K562 (cell line): Measurements from ENCODE around the gene GRIPAP1. TPM values are rescaled to one million over a fixed set of nuclear protein-coding genes. Genes with fewer than 3 reads are reported as not detected.

Source experiments
- ATAC-seq: fragments of 200-7000 bp; cut with Tn5 transposase; 3 replicates; pipeline ENCODE4 v1.9.1; 2020; ENCODE audit warnings: moderate library complexity
- BruUV-seq: library from RNA; stranded (reverse); fragments of 400-500 nt; replicated peaks from 2 replicates; lab custom pipeline; 2021; lab: Mats Ljungman, UMichigan
- CTCF ChIA-PET: fragments of 300-600 bp; formaldehyde crosslinking; extraction: SDS; loops from one replicate; lab custom pipeline; 2021; ENCODE audit warnings: low intra/inter-chr PET ratio; lab: Yijun Ruan, JAX
- POLR2A ChIA-PET: fragments of 300-600, 350-650 bp; sonication (Branson Sonifier 250); formaldehyde crosslinking; extraction: SDS; loops from one replicate; lab custom pipeline; 2021; ENCODE audit warnings: antibody characterized with exemption, inconsistent platforms; lab: Yijun Ruan, JAX
- DNase-seq, 4 experiments: peaks; one replicate each; pipeline versions ENCODE4 v3.0.0 to v3.0.0-alpha.2; 2011 to 2018; ENCODE audit warnings: low spot score in 3 of 4, mixed read lengths in 3 of 4; ENCODE audit errors: extremely low read depth in 1 of 4
- FAIRE-seq: peaks from 2 replicates; lab custom pipeline; 2011; peaks lifted over from hg19 to GRCh38; lab: Jason Lieb, UNC
- H2AFZ ChIP-seq: 2 replicates; pipeline ENCODE4 v1.6.0; 2011; ENCODE audit warnings: low read depth, low read length, control low read depth, inconsistent platforms
- H3K27ac ChIP-seq: fragments of 200-600 bp; 3 replicates; pipeline ENCODE4 v1.8.0; 2011; ENCODE audit warnings: low read depth, mild to moderate bottlenecking, control low read depth, inconsistent platforms, low read length, moderate library complexity, mixed read lengths; ENCODE audit errors: extremely low read depth
- H3K27me3 ChIP-seq, 2 experiments: fragments of 300-600 bp in 1 of 2; 2 replicates in 1 of 2; 3 replicates in 1 of 2; pipeline versions ENCODE4 v1.6.0 to v1.8.0; 2011; ENCODE audit warnings: inconsistent platforms in 2 of 2, low read length in 2 of 2, mild to moderate bottlenecking in 1 of 2, mixed read lengths in 1 of 2, moderate library complexity in 1 of 2; ENCODE audit not compliant: control insufficient read depth in 2 of 2, insufficient read depth in 2 of 2
- H3K36me3 ChIP-seq: fragments of 300-600 bp; 3 replicates; pipeline ENCODE4 v1.8.0; 2011; ENCODE audit warnings: mild to moderate bottlenecking, low read length, inconsistent platforms; ENCODE audit not compliant: control insufficient read depth, insufficient read depth
- H3K4me1 ChIP-seq, 2 experiments: fragments of 200-600 bp in 1 of 2; replicated peaks in 1 of 2; 2 replicates in 1 of 2; 3 replicates in 1 of 2; pipeline versions ENCODE4 v1.5.1 to v1.8.0; 2011; ENCODE audit warnings: inconsistent platforms in 2 of 2, low read length in 2 of 2, mild to moderate bottlenecking in 1 of 2, mixed read lengths in 1 of 2, moderate library complexity in 1 of 2; ENCODE audit not compliant: control insufficient read depth in 2 of 2, insufficient read depth in 2 of 2
- H3K4me2 ChIP-seq: 2 replicates; pipeline ENCODE4 v1.6.1; 2011; ENCODE audit warnings: low read length, control low read depth, inconsistent platforms, mixed read lengths; ENCODE audit not compliant: insufficient read depth
- H3K4me3 ChIP-seq: fragments of 200-600 bp; sonication (generic), shearing (Covaris generic); 2 replicates; pipeline ENCODE4 v1.5.1; 2016; ENCODE audit warnings: control low read depth, inconsistent platforms
- H3K79me2 ChIP-seq: fragments of 200-600 bp; 3 replicates; pipeline ENCODE4 v1.8.0; 2011; ENCODE audit warnings: low read length, inconsistent platforms; ENCODE audit not compliant: control insufficient read depth, insufficient read depth
- H3K9ac ChIP-seq, 2 experiments: 2 replicates each; pipeline versions ENCODE4 v1.6.0 to v1.6.1; 2011; ENCODE audit warnings: low read depth in 2 of 2, low read length in 2 of 2, control low read depth in 1 of 2, inconsistent platforms in 1 of 2, mild to moderate bottlenecking in 1 of 2, mixed read lengths in 1 of 2; ENCODE audit not compliant: insufficient read depth in 1 of 2
- H3K9me1 ChIP-seq: one replicate; pipeline ENCODE4 v1.6.0; 2011; ENCODE audit warnings: inconsistent platforms, mild to moderate bottlenecking, low read length, moderate library complexity; ENCODE audit not compliant: control insufficient read depth, insufficient read depth
- H3K9me3 ChIP-seq: replicated peaks from 2 replicates; pipeline ENCODE4 v1.5.1; 2011; ENCODE audit warnings: low read depth, low read length, inconsistent platforms; ENCODE audit not compliant: control insufficient read depth, insufficient read depth
- H4K20me1 ChIP-seq: replicated peaks from 2 replicates; pipeline ENCODE4 v1.6.1; 2011; ENCODE audit warnings: low read length, inconsistent platforms, mixed read lengths; ENCODE audit not compliant: control insufficient read depth, insufficient read depth
- GABPB2 ChIP-seq: fragments of 250-450 bp; sonication (Bioruptor Pico); conservative IDR thresholded peaks from 2 replicates; pipeline ENCODE4 v1.5.1; 2021; ENCODE audit warnings: mild to moderate bottlenecking
- HSF4 ChIP-seq: fragments of 250-450 bp; sonication (Bioruptor Pico); IDR thresholded peaks from 2 replicates; pipeline ENCODE4 v2.1.2; 2022; ENCODE audit warnings: mild to moderate bottlenecking, moderate library complexity, borderline replicate concordance
- NBN ChIP-seq: fragments of 450-650 bp; IDR thresholded peaks from 2 replicates; pipeline ENCODE4 v1.6.1; 2016; ENCODE audit warnings: low read depth, mild to moderate bottlenecking
- SRSF1 ChIP-seq: fragments of 200-400 bp; formaldehyde crosslinking; IDR thresholded peaks from 2 replicates; pipeline ENCODE4 v1.6.1; 2017; ENCODE audit warnings: mild to moderate bottlenecking, low read depth, low read length, moderate library complexity
- TCF3 ChIP-seq: sonication (generic); formaldehyde crosslinking; IDR thresholded peaks from 2 replicates; pipeline ENCODE4 v1.4.0; 2020; ENCODE audit warnings: mild to moderate bottlenecking, missing genetic modification reagents
- WGBS: fragments of 100-300 bp; shearing (Covaris generic); methylation state at CpG from one replicate; pipeline ENCODE4 v1.1.6; 2016; ENCODE audit warnings: low coverage, mixed read lengths; ENCODE audit not compliant: insufficient coverage; ENCODE audit errors: missing lambda C conversion rate; 5-methylcytosine and 5-hydroxymethylcytosine counted together
- in situ Hi-C: fragments of 300-500 bp; cut with MboI; formaldehyde crosslinking; loops from 4 replicates; pipeline ENCODE4 v1.15.0; 2018; ENCODE audit warnings: inconsistent platforms, mixed read lengths
- intact Hi-C: fragments of 100-400 bp; cut with micrococcal nuclease; formaldehyde crosslinking; loops from 2 replicates; pipeline ENCODE4 v1.14.2; 2022
- polyA plus RNA-seq, 8 experiments: library from polyadenylated mRNA; depleted of rRNA in 4 of 8; stranded (reverse) in 5 of 8; unstranded in 3 of 8; fragments of >200 nt; fragmentation: Nextera tagmentation in 2 of 8; fragmentation: Illumina TruSeq in 1 of 8; extraction: Ambion mirVana in 2 of 8; extraction: Trizol in 1 of 8; gene quantifications; 2 replicates each; pipeline versions ENCODE4 v1.2.1 to v1.2.3, GENCODE V29; 2011 to 2014; ENCODE audit warnings: inconsistent platforms in 1 of 8, missing spikeins in 1 of 8
- total RNA-seq, 7 experiments: library from RNA; depleted of rRNA in 6 of 7; stranded (reverse); fragments of >200 nt in 6 of 7; fragmentation: Illumina TruSeq in 2 of 7; extraction: Trizol in 2 of 7; gene quantifications; 2 replicates each; pipeline versions ENCODE4 v1.2.1 to v1.2.3, GENCODE V29; 2011 to 2021; ENCODE audit warnings: low replicate concordance in 1 of 7
- TF ChIP-seq, protein P1 (sequence below): fragments of 450-650 bp; IDR thresholded peaks from 2 replicates; pipeline ENCODE4 v1.6.1; 2016; ENCODE audit warnings: antibody characterized with exemption
- TF ChIP-seq, protein P2 (sequence below): fragments of 250-450 bp; sonication (Bioruptor Pico); IDR thresholded peaks from 2 replicates; pipeline ENCODE4 v1.4.0; 2020
- TF ChIP-seq, protein P3 (sequence below): fragments of 450-650 bp; conservative IDR thresholded peaks from 2 replicates; pipeline ENCODE4 v1.6.1; 2016; ENCODE audit warnings: missing genetic modification characterization, low read depth, mild to moderate bottlenecking, control low read depth, missing compliant biosample characterization
- TF ChIP-seq, protein P4 (sequence below): fragments of 250-450 bp; sonication (Bioruptor Pico); IDR thresholded peaks from 2 replicates; pipeline ENCODE4 v1.5.0; 2021; ENCODE audit warnings: mild to moderate bottlenecking, borderline replicate concordance
- TF ChIP-seq, protein P5 (sequence below): sonication (generic); formaldehyde crosslinking; IDR thresholded peaks from 2 replicates; pipeline ENCODE4 v1.8.0; 2022; ENCODE audit warnings: mild to moderate bottlenecking, missing genetic modification reagents

The GRIPAP1 gene
- total and polyA plus RNA-seq, 9 of the 15 experiments (the other 6 are each of a cell fraction or from before 2014, with no cell fraction given): 4.1 to 41.6 (median 24.0) TPM

DNA sequence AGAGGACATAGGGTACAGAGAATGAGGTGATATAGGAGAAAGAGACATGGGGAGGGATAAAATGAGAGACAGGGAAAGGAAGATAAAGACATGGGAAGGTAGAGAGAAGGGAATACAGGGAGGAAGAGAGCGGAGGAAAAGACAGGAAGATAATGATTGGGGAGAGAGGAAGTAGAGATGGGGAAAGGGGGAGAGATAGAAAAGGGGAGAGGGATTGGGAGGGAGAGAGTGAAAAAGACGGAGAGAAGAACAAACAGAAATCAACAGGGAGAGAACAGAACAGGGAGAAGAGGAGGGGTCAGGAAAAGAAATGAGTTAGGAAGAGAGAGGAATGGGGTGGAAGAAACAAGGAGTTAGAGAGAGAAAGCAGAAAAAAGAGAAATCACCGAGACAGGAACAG is 4.6 kb downstream of the GRIPAP1 start:
- Histone ChIP-seq H3K79me2 (peaks cover 18% of the 10 kb centered on the region), H3K27ac (no peak overlapping the region), H4K20me1 (no peaks in the 10 kb centered on the region), H3K36me3 (peaks cover 48% of the 10 kb centered on the region; the same call in 2 of the 3 replicates), H2AFZ (no peak overlapping the region), H3K4me2 (no peak overlapping the region), H3K4me3 (no peak overlapping the region), H3K9ac (no peak overlapping the region), H3K9me3 (no peaks in the 10 kb centered on the region), H3K4me1 (peaks cover 0 to 3% of the 10 kb centered on the region in 2 experiments; a peak in 2 of 5 replicates), H3K9me1 (no peaks in the 10 kb centered on the region), H3K27me3 (no peaks in the 10 kb centered on the region)
- in situ Hi-C loops: no loop called here
- BruUV-seq: no TSS peak
- CTCF ChIA-PET: no interaction called here
- POLR2A ChIA-PET: no interaction called here
- FAIRE-seq: no peak
- TF ChIP-seq NBN (no peak), SRSF1 (no peak), HSF4 (CRISPR knock-in tag) (no peak), GABPB2 (no peak), TCF3 (no peak)
- TF ChIP-seq, protein P1, sequence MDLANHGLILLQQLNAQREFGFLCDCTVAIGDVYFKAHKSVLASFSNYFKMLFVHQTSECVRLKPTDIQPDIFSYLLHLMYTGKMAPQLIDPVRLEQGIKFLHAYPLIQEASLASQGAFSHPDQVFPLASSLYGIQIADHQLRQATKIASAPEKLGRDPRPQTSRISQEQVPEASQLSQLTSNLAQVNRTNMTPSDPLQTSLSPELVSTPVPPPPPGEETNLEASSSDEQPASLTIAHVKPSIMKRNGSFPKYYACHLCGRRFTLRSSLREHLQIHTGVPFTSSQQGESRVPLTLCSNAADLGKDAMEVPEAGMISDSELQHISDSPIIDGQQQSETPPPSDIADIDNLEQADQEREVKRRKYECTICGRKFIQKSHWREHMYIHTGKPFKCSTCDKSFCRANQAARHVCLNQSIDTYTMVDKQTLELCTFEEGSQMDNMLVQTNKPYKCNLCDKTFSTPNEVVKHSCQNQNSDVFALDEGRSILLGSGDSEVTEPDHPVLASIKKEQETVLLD: no peak
- TF ChIP-seq, protein P2, sequence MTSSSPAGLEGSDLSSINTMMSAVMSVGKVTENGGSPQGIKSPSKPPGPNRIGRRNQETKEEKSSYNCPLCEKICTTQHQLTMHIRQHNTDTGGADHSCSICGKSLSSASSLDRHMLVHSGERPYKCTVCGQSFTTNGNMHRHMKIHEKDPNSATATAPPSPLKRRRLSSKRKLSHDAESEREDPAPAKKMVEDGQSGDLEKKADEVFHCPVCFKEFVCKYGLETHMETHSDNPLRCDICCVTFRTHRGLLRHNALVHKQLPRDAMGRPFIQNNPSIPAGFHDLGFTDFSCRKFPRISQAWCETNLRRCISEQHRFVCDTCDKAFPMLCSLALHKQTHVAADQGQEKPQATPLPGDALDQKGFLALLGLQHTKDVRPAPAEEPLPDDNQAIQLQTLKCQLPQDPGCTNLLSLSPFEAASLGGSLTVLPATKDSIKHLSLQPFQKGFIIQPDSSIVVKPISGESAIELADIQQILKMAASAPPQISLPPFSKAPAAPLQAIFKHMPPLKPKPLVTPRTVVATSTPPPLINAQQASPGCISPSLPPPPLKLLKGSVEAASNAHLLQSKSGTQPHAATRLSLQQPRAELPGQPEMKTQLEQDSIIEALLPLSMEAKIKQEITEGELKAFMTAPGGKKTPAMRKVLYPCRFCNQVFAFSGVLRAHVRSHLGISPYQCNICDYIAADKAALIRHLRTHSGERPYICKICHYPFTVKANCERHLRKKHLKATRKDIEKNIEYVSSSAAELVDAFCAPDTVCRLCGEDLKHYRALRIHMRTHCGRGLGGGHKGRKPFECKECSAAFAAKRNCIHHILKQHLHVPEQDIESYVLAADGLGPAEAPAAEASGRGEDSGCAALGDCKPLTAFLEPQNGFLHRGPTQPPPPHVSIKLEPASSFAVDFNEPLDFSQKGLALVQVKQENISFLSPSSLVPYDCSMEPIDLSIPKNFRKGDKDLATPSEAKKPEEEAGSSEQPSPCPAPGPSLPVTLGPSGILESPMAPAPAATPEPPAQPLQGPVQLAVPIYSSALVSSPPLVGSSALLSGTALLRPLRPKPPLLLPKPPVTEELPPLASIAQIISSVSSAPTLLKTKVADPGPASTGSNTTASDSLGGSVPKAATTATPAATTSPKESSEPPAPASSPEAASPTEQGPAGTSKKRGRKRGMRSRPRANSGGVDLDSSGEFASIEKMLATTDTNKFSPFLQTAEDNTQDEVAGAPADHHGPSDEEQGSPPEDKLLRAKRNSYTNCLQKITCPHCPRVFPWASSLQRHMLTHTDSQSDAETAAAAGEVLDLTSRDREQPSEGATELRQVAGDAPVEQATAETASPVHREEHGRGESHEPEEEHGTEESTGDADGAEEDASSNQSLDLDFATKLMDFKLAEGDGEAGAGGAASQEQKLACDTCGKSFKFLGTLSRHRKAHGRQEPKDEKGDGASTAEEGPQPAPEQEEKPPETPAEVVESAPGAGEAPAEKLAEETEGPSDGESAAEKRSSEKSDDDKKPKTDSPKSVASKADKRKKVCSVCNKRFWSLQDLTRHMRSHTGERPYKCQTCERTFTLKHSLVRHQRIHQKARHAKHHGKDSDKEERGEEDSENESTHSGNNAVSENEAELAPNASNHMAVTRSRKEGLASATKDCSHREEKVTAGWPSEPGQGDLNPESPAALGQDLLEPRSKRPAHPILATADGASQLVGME (CRISPR knock-in tag): no peak
- TF ChIP-seq, protein P3, sequence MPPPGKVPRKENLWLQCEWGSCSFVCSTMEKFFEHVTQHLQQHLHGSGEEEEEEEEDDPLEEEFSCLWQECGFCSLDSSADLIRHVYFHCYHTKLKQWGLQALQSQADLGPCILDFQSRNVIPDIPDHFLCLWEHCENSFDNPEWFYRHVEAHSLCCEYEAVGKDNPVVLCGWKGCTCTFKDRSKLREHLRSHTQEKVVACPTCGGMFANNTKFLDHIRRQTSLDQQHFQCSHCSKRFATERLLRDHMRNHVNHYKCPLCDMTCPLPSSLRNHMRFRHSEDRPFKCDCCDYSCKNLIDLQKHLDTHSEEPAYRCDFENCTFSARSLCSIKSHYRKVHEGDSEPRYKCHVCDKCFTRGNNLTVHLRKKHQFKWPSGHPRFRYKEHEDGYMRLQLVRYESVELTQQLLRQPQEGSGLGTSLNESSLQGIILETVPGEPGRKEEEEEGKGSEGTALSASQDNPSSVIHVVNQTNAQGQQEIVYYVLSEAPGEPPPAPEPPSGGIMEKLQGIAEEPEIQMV (tag): no peak
- TF ChIP-seq, protein P4, sequence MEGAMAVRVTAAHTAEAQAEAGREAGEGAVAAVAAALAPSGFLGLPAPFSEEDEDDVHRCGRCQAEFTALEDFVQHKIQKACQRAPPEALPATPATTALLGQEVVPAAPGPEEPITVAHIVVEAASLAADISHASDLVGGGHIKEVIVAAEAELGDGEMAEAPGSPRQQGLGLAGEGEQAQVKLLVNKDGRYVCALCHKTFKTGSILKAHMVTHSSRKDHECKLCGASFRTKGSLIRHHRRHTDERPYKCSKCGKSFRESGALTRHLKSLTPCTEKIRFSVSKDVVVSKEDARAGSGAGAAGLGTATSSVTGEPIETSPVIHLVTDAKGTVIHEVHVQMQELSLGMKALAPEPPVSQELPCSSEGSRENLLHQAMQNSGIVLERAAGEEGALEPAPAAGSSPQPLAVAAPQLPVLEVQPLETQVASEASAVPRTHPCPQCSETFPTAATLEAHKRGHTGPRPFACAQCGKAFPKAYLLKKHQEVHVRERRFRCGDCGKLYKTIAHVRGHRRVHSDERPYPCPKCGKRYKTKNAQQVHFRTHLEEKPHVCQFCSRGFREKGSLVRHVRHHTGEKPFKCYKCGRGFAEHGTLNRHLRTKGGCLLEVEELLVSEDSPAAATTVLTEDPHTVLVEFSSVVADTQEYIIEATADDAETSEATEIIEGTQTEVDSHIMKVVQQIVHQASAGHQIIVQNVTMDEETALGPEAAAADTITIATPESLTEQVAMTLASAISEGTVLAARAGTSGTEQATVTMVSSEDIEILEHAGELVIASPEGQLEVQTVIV: no peak
- TF ChIP-seq, protein P5, sequence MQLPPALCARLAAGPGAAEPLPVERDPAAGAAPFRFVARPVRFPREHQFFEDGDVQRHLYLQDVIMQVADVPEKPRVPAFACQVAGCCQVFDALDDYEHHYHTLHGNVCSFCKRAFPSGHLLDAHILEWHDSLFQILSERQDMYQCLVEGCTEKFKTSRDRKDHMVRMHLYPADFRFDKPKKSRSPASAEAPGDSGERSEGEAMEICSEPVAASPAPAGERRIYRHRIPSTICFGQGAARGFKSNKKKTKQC (CRISPR knock-in tag): no peak
- ATAC-seq: no peak
- no peak for DNase-seq
- intact Hi-C loops: no loop called here
- WGBS: 80% methylated on average over 1 of the region's 3 CpGs
